ENCODE data around the gene PGC.

PGC gene

GRCh38 chr6:41736186-41736733 lies 10.9 kb downstream of the PGC start:
- POLR2A ChIA-PET: interaction anchor here (3.8 kb wide), 1 partner anchor 29 kb away, joined by 39 read pairs; no protein-coding TSS in a partner anchor
- DNase-seq (ENCODE audit: extremely low spot score): no peak

DNA sequence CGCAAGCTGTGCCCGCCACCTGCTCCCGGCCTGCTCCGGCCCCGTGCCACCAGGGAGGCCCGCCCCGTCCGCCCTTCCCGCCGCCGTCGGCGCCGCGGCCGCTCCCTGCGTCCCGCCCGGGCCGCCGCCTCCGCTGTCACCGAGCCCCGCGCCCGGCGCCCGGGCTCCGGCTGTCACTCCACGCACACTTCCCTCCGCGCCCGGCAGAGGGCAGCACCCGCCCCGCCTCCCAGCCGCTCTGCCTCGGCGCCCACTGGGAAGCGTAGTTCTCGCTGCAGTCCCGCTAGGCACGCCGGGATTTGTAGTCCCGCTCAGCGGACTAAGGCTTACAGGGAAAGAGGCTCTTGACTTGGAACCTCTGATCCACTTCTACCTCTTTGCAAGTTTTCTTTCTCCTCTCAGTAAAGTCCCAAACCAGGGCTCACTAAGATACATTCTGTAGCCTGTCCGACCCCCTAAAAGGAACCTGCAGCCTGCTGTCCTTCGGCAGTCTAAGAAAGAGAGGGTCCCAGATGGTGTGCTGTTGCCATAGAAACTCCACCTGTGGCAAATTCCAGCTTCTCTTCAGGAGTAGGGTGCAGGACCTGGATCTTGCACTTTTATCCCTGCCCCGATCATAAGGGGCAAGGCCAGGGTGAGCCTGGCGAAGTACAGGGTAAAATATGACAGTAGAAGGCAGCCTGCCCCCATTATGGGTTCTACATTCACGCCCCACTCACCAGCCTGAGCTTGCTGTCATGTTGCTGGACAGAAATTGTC lies 11.6 kb downstream of the PGC start, which contains the start of gene TFEB:
Gene TFEB, minus strand, starts transcription at position 182 of the 759 bp plus-strand sequence. CDS start 44,395 bp downstream, outside the sequence.
- POLR2A ChIA-PET: interaction anchor here (3.8 to 3.9 kb wide), 2 partner anchors 14 to 29 kb away, joined by 39 read pairs; no protein-coding TSS in a partner anchor
- peak; percentile 96 for DNase-seq (ENCODE audit: extremely low spot score)
- CTCF ChIA-PET: interaction anchor here (0.6 to 18.9 kb wide), 15 partner anchors 10 to 52 kb away, joined by 3 to 264 read pairs (median 4); no protein-coding TSS in a partner anchor
- peak; percentile 97 for TF ChIP-seq CTCF (IDR thresholded peaks at IDR 0.05; ENCODE audit: control extremely low read depth, extremely low read depth, low read depth, missing control alignments)

More at GRCh38 chr6:41736186-41736733, 10.9 kb downstream of the PGC start:
- TF ChIP-seq CTCF (IDR thresholded peaks at IDR 0.05; ENCODE audit: control extremely low read depth, extremely low read depth, low read depth, missing control alignments): no peak
- CTCF ChIA-PET: interaction anchor here (0.6 to 18.9 kb wide), 12 partner anchors 10 to 53 kb away, joined by 3 to 264 read pairs (median 4); no protein-coding TSS in a partner anchor

DNA sequence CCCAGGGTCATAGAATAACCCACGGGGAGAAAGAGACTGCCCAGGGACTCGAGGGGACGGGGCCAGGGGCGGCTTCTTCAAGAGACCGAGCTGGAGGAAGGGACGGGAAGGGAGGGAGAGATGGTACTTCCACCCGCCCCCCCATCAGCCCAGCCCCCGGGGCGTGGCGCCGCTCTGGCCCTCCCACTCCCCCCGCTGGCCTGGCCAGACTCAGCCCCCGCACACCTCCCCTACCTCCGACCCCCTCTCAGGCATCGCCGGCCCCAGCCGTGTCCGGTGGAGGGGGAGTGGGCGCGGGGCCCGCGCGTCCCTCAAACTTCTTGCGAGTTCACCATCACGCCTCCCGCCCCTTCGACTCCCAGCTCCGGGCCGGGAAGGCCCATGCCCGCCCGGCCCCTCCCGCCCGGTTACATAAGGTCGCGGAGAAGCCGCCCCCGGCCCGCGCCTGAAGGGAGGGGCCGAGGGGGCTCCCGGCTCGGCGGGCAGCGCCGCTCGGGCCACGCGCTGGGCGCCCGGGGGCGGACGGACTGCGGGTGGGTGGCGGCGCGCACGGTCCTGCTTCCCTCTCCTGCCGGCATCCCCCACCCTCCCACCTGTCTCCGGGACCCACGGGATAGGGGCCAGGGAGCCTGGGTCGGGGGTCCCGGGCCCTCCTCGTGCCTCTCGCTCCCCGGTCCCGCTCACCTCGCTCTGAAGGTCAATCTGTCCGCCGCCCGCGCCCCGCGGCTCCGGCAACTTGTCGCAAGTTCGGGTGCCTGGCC lies 12.4 kb downstream of the PGC start:
- peak; percentile 85 for DNase-seq (ENCODE audit: extremely low spot score)
- no peak for TF ChIP-seq CTCF (IDR thresholded peaks at IDR 0.05; ENCODE audit: control extremely low read depth, extremely low read depth, low read depth, missing control alignments)
- ChIA-PET POLR2A (interaction anchor here (1.0 to 3.9 kb wide), 5 partner anchors 14 to 401 kb away, joined by 5 to 39 read pairs (median 20); no protein-coding TSS in a partner anchor), CTCF (interaction anchor here (0.9 to 18.9 kb wide), 15 partner anchors 9 to 310 kb away, joined by 3 to 264 read pairs (median 5); partner anchors contain the start of gene TOMM6)

GRCh38 chr6:41733707-41734665 lies 13.2 kb downstream of the PGC start:
- POLR2A ChIA-PET: interaction anchor here (0.7 to 3.9 kb wide), 7 partner anchors 13 to 400 kb away, joined by 3 to 39 read pairs (median 7); partner anchors contain the start of gene TOMM6
- CTCF ChIA-PET: interaction anchor here (0.6 to 18.9 kb wide), 21 partner anchors 8 to 311 kb away, joined by 3 to 264 read pairs (median 4); partner anchors contain the start of genes FRS3, PGC and TOMM6
- TF ChIP-seq CTCF (IDR thresholded peaks at IDR 0.05; ENCODE audit: control extremely low read depth, extremely low read depth, low read depth, missing control alignments): no peak
- peak; percentile 93 for DNase-seq (ENCODE audit: extremely low spot score)

DNA sequence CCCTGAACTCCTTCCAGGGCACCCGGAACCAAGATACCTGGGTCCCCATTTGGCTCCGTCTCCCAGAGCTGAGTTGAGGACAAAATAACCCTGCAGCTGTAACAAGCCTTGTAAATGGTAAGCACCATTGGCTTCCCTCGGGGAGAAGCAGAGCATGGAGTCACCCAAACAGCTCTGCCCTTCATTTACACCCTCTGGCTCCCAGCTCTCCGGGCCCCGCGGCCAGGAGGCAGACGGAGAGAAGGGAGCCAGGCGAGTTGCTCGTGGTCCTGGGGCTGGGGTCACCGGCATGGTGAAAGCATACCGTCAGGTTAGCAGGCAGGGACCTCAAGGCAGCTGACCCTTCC lies 13.9 kb downstream of the PGC start:
- no peak for DNase-seq (ENCODE audit: extremely low spot score)
- ChIA-PET POLR2A (interaction anchor here (0.7 to 3.9 kb wide), 5 partner anchors 12 to 54 kb away, joined by 3 to 39 read pairs (median 20); partner anchors contain the start of gene TOMM6), CTCF (interaction anchor here (0.6 to 18.9 kb wide), 16 partner anchors 10 to 312 kb away, joined by 3 to 264 read pairs (median 5); partner anchors contain the start of genes FRS3, PGC and TOMM6)
- TF ChIP-seq CTCF (IDR thresholded peaks at IDR 0.05; ENCODE audit: control extremely low read depth, extremely low read depth, low read depth, missing control alignments): no peak
